Activated CD4-positive, alpha-beta T cell treated with anti-CD3 and anti-CD28 coated beads, Interleukin-2, amount 10 ng/mL, durations not matched to agents 24 days and 14 days (primary cell): ENCODE data around the gene POTEH. TPM values are rescaled to one million over a fixed set of nuclear protein-coding genes. Genes with fewer than 3 reads are reported as not detected.
"Not testable (repeated sequence)": the region's sequence is repeated elsewhere in the genome, so short reads cannot be mapped to it uniquely, and the experiment has no call there.

Experiments used
- DNase-seq: peaks from one replicate; pipeline ENCODE4 v3.0.0; 2022
- H3K27ac Mint-ChIP-seq: one replicate; pipeline ENCODE4 v1.8.0; 2022; ENCODE audit warnings: mild to moderate bottlenecking, mixed read lengths
- H3K27me3 Mint-ChIP-seq: one replicate; pipeline ENCODE4 v1.8.0; 2022; ENCODE audit warnings: mixed read lengths
- H3K36me3 Mint-ChIP-seq: one replicate; pipeline ENCODE4 v1.8.0; 2022; ENCODE audit warnings: low read depth, mild to moderate bottlenecking, mixed read lengths
- H3K4me1 Mint-ChIP-seq: one replicate; pipeline ENCODE4 v1.8.0; 2021; ENCODE audit warnings: mixed read lengths
- H3K4me3 Mint-ChIP-seq: one replicate; pipeline ENCODE4 v1.8.0; 2022; ENCODE audit warnings: mild to moderate bottlenecking, moderate library complexity, mixed read lengths
- H3K9me3 Mint-ChIP-seq: one replicate; pipeline ENCODE4 v1.8.0; 2021; ENCODE audit warnings: mixed read lengths
- intact Hi-C: fragments of 100-400 bp; cut with micrococcal nuclease; formaldehyde crosslinking; loops from one replicate; pipeline ENCODE4 v1.15.1; 2023
- total RNA-seq: library from RNA; stranded (reverse); gene quantifications from 2 replicates; pipeline ENCODE4 v1.2.3, GENCODE V29; 2022

Gene POTEH
- total RNA-seq = not detected in 2 replicates

GRCh38 chr22:15689749-15690125, at the start of gene POTEH:
TSS of gene POTEH (plus strand) at chr22:15690026. CDS start at chr22:15690078, 52 bp downstream.
- H3K4me3 Mint-ChIP-seq, DNase-seq, H3K27ac Mint-ChIP-seq, H3K4me1 Mint-ChIP-seq, H3K36me3 Mint-ChIP-seq, H3K9me3 Mint-ChIP-seq, H3K27me3 Mint-ChIP-seq, intact Hi-C loops: not testable (repeated sequence)

- H3K27ac Mint-ChIP-seq, H3K27me3 Mint-ChIP-seq, H3K9me3 Mint-ChIP-seq, H3K4me3 Mint-ChIP-seq, H3K36me3 Mint-ChIP-seq, H3K4me1 Mint-ChIP-seq, intact Hi-C loops, DNase-seq: not testable (repeated sequence)
These were observed 47.5 kb upstream of the POTEH start for GRCh38 chr22:15642288-15642861.

GRCh38 chr22:15651954-15652353, 37.9 kb upstream of the POTEH start:
- H3K36me3 Mint-ChIP-seq, H3K9me3 Mint-ChIP-seq, H3K4me3 Mint-ChIP-seq, DNase-seq, H3K27me3 Mint-ChIP-seq, H3K4me1 Mint-ChIP-seq, H3K27ac Mint-ChIP-seq, intact Hi-C loops: not testable (repeated sequence)

- H3K4me3 Mint-ChIP-seq, DNase-seq, H3K27me3 Mint-ChIP-seq, H3K27ac Mint-ChIP-seq, H3K9me3 Mint-ChIP-seq, H3K4me1 Mint-ChIP-seq, H3K36me3 Mint-ChIP-seq, intact Hi-C loops: not testable (repeated sequence)
These were observed 37.1 kb upstream of the POTEH start for GRCh38 chr22:15652738-15653137.

GRCh38 chr22:15653241-15653640, 36.6 kb upstream of the POTEH start:
- H3K27me3 Mint-ChIP-seq, H3K36me3 Mint-ChIP-seq, H3K9me3 Mint-ChIP-seq, H3K4me1 Mint-ChIP-seq, DNase-seq, intact Hi-C loops, H3K27ac Mint-ChIP-seq, H3K4me3 Mint-ChIP-seq: not testable (repeated sequence)

GRCh38 chr22:15661102-15661501, 28.7 kb upstream of the POTEH start:
- H3K36me3 Mint-ChIP-seq, intact Hi-C loops, H3K4me1 Mint-ChIP-seq, H3K4me3 Mint-ChIP-seq, H3K27me3 Mint-ChIP-seq, H3K9me3 Mint-ChIP-seq, H3K27ac Mint-ChIP-seq, DNase-seq: not testable (repeated sequence)

- DNase-seq, H3K36me3 Mint-ChIP-seq, intact Hi-C loops, H3K4me3 Mint-ChIP-seq, H3K27me3 Mint-ChIP-seq, H3K4me1 Mint-ChIP-seq, H3K27ac Mint-ChIP-seq, H3K9me3 Mint-ChIP-seq: not testable (repeated sequence)
These were observed 25.1 kb upstream of the POTEH start for GRCh38 chr22:15664682-15665081.

GRCh38 chr22:15665478-15665877, 24.3 kb upstream of the POTEH start:
- H3K9me3 Mint-ChIP-seq, H3K36me3 Mint-ChIP-seq, intact Hi-C loops, H3K4me1 Mint-ChIP-seq, H3K27me3 Mint-ChIP-seq, DNase-seq, H3K27ac Mint-ChIP-seq, H3K4me3 Mint-ChIP-seq: not testable (repeated sequence)

GRCh38 chr22:15669430-15669829, 20.4 kb upstream of the POTEH start:
- DNase-seq, intact Hi-C loops, H3K27me3 Mint-ChIP-seq: not testable (repeated sequence)

GRCh38 chr22:15679702-15680101, 10.1 kb upstream of the POTEH start:
- H3K4me1 Mint-ChIP-seq, intact Hi-C loops, H3K36me3 Mint-ChIP-seq, H3K9me3 Mint-ChIP-seq, H3K27ac Mint-ChIP-seq, H3K27me3 Mint-ChIP-seq, DNase-seq, H3K4me3 Mint-ChIP-seq: not testable (repeated sequence)

More at GRCh38 chr22:15669430-15669829, 20.4 kb upstream of the POTEH start:
- H3K9me3 Mint-ChIP-seq, H3K27ac Mint-ChIP-seq, H3K4me1 Mint-ChIP-seq, H3K36me3 Mint-ChIP-seq, H3K4me3 Mint-ChIP-seq: not testable (repeated sequence)

- DNase-seq, H3K36me3 Mint-ChIP-seq, intact Hi-C loops, H3K27me3 Mint-ChIP-seq, H3K4me1 Mint-ChIP-seq, H3K9me3 Mint-ChIP-seq, H3K27ac Mint-ChIP-seq, H3K4me3 Mint-ChIP-seq: not testable (repeated sequence)
These were observed 5.7 kb upstream of the POTEH start for GRCh38 chr22:15684115-15684514.

- H3K27me3 Mint-ChIP-seq, H3K4me1 Mint-ChIP-seq, H3K4me3 Mint-ChIP-seq, H3K27ac Mint-ChIP-seq, intact Hi-C loops, H3K9me3 Mint-ChIP-seq, DNase-seq, H3K36me3 Mint-ChIP-seq: not testable (repeated sequence)
These were observed 5.1 kb upstream of the POTEH start for GRCh38 chr22:15684695-15685094.

GRCh38 chr22:15685641-15686040, 4.2 kb upstream of the POTEH start:
- intact Hi-C loops, H3K27ac Mint-ChIP-seq, H3K4me3 Mint-ChIP-seq, H3K9me3 Mint-ChIP-seq, H3K4me1 Mint-ChIP-seq, DNase-seq, H3K27me3 Mint-ChIP-seq, H3K36me3 Mint-ChIP-seq: not testable (repeated sequence)

GRCh38 chr22:15687086-15687485, 2.7 kb upstream of the POTEH start:
- H3K9me3 Mint-ChIP-seq, DNase-seq, H3K36me3 Mint-ChIP-seq, H3K4me3 Mint-ChIP-seq, H3K27me3 Mint-ChIP-seq, intact Hi-C loops, H3K27ac Mint-ChIP-seq, H3K4me1 Mint-ChIP-seq: not testable (repeated sequence)

- DNase-seq, H3K4me1 Mint-ChIP-seq, intact Hi-C loops, H3K9me3 Mint-ChIP-seq, H3K27ac Mint-ChIP-seq, H3K4me3 Mint-ChIP-seq, H3K27me3 Mint-ChIP-seq, H3K36me3 Mint-ChIP-seq: not testable (repeated sequence)
These were observed 2.1 kb upstream of the POTEH start for GRCh38 chr22:15687676-15688075.
